Fibroblast of mammary gland (primary cell): Measurements from ENCODE around the gene SMYD3.

Source experiments
- DNase-seq: peaks from one replicate; pipeline ENCODE4 v3.0.0-alpha.2; 2010; ENCODE audit warnings: low read depth
- H3K4me3 ChIP-seq: 2 replicates; pipeline ENCODE4 v1.5.1; 2011; ENCODE audit warnings: low read depth, mild to moderate bottlenecking, low read length, moderate library complexity; ENCODE audit not compliant: control insufficient read depth
- CTCF ChIP-seq: conservative IDR thresholded peaks from 2 replicates; pipeline ENCODE4 v1.5.1; 2011; ENCODE audit warnings: low read depth, low read length, inconsistent platforms; ENCODE audit not compliant: control insufficient read depth, insufficient read depth

Gene SMYD3

DNA sequence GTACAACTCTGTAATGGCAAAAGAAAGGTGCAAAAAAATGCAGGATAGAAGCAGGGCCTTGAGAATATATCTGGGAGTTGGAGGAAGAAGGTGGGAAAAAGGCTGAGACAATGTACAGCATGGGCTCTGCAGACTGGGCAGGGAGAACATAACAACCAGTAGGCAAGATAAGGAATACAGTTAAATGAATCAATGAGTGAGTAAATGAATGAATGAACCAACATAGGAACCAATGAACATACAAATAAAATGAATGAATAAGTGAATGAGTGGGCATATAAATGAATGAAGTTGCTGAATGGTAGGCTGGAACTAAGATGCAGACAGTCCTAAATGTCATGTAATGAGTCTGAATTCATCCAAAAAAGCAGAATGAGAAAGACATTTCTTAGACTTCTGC, 370.6 kb downstream of the SMYD3 start:
- DNase-seq = no peak
- no peak overlapping the region for H3K4me3 ChIP-seq
- TF ChIP-seq CTCF = no peak

GRCh38 chr1:246134789-246135188, 372.3 kb downstream of the SMYD3 start:
- TF ChIP-seq CTCF = no peak
- H3K4me3 ChIP-seq = no peak overlapping the region
- no peak for DNase-seq

GRCh38 chr1:246131095-246131494, 376.0 kb downstream of the SMYD3 start:
- no peak overlapping the region for H3K4me3 ChIP-seq
- TF ChIP-seq CTCF = no peak
- no peak for DNase-seq

DNA sequence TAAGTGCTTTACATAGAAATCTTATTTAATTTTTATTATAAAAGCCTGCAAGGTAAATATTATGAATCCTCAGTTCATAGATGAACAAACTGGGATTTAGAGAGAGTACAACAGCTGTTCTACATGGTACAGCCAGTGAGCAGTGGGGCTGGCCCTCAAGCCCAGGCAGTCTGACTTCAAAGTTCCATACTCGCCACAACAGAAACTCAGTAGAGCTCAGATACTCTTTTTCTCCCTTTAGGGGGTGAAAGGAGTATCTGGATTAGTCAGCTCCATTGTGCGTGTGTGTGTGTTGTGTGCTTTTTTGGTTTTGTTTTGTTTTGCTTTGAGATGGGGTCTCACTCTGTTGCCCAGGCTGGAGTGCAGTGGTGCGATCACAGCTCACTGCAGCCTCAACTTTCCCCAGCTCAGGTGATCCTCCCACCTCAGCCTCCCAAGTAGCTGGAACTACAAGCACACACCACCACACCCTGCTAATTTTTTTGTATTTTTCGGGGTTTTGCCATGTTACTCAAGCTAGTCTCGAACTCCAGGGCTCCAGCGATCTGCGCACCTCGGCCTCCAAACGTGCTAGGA, 378.5 kb downstream of the SMYD3 start:
- no peak overlapping the region for H3K4me3 ChIP-seq
- DNase-seq = no peak
- no peak for TF ChIP-seq CTCF

GRCh38 chr1:246126580-246126979, 380.5 kb downstream of the SMYD3 start:
- TF ChIP-seq CTCF = no peak
- DNase-seq = no peak
- no peak overlapping the region for H3K4me3 ChIP-seq

- no peak overlapping the region for H3K4me3 ChIP-seq
- TF ChIP-seq CTCF = no peak
- DNase-seq = no peak
These were observed 385.0 kb downstream of the SMYD3 start for GRCh38 chr1:246122071-246122470.

DNA sequence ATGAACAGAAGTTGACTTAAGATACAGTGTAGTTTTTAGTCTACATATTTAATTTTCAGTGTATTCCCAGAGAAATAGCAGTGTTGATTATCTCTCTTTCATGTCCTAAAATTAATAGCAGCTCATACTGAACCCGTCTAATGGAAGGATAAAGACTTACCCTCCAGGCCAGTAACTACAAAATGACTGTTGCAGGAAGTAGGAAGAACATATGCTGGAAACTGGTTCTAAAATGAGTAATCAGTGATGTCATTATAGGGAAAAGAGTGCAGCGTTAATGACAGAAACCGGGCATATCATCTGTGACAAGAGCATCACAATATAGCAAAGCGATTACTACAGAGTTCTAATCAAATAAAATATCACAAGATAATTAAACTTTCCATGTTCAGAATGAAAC, 385.5 kb downstream of the SMYD3 start:
- no peak overlapping the region for H3K4me3 ChIP-seq
- peak; percentile 18 for DNase-seq
- no peak for TF ChIP-seq CTCF
